SK-N-SH (cell line): ENCODE measurements around the gene SUPT3H.

Source experiments
- CTCF ChIP-seq: fragments of 200-600 bp; sonication (generic); IDR thresholded peaks from 2 replicates; pipeline ENCODE4 v1.6.1; 2017; ENCODE audit warnings: antibody characterized with exemption, mild to moderate bottlenecking, moderate library complexity
- EZH2phosphoT487 ChIP-seq: fragments of 200-600 bp; sonication (generic); IDR thresholded peaks from 2 replicates; pipeline ENCODE4 v1.6.1; 2017; ENCODE audit warnings: low read depth, mixed run types, mild to moderate bottlenecking, antibody characterized with exemption, moderate library complexity, borderline replicate concordance
- POLR2AphosphoS5 ChIP-seq: IDR thresholded peaks from 2 replicates; pipeline ENCODE4 v1.6.1; 2012; ENCODE audit warnings: low read depth, low read length
- TAF1 ChIP-seq: IDR thresholded peaks from 2 replicates; pipeline ENCODE4 v1.6.1; 2012; ENCODE audit warnings: low read depth, mild to moderate bottlenecking, low read length, moderate library complexity, borderline replicate concordance
- USF2 ChIP-seq: fragments of 150-350 bp; IDR thresholded peaks from 2 replicates; pipeline ENCODE4 v1.6.1; 2017; ENCODE audit warnings: antibody characterized with exemption, low read length, low read depth, borderline replicate concordance

- TF ChIP-seq POLR2AphosphoS5 (0 out of 2 replicates have a peak, but pooled peaks have one; percentile 12), USF2 (no peak), EZH2phosphoT487 (no peak), TAF1 (no peak; the same call in 1 of the 2 replicates), CTCF (peak; percentile 44; the same call in 1 of the 2 replicates)
Observed at GRCh38 chr6:45421709-45422502, 44.2 kb upstream of the SUPT3H start.
